Measurements from ENCODE around the gene ITGB1BP1.
"Not testable (repeated sequence)": the region's sequence is repeated elsewhere in the genome, so short reads cannot be mapped to it uniquely, and the experiment has no call there.

Gene ITGB1BP1

GRCh38 chr2:9400268-9401058 lies 22.9 kb downstream of the ITGB1BP1 start:
- DNase-seq (ENCODE audit: low read depth in 3 of 3) = no peak

- no peak for DNase-seq (ENCODE audit: low read depth in 3 of 3)
These were observed 24.2 kb downstream of the ITGB1BP1 start for GRCh38 chr2:9398881-9399780.

GRCh38 chr2:9398251-9398650 lies 25.1 kb downstream of the ITGB1BP1 start:
- not testable (repeated sequence) for DNase-seq (ENCODE audit: low read depth in 3 of 3)

- DNase-seq (ENCODE audit: low read depth in 3 of 3) = no peak
These were observed 26.1 kb downstream of the ITGB1BP1 start for GRCh38 chr2:9397201-9397600.

DNA sequence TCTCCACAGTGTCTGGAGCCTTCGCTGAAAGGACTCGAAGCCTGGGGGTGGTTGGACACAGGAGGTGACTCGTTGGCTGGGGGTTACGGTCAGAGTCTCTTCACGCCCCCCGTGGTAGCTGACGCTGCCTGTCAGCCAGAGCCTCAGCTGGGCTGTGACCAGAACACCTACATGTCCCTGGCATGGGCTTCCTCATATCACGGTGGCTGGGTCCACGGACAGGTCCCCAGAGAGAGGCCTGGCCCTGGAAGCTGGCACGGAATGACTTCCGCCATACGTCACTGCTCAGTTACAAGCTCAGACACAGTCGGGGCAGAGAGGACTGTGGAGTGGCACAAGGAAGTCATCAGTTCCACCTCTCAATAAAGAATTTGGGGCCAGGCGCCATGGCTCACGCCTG lies 28.5 kb downstream of the ITGB1BP1 start:
- DNase-seq (ENCODE audit: low read depth in 3 of 3) = no peak

DNA sequence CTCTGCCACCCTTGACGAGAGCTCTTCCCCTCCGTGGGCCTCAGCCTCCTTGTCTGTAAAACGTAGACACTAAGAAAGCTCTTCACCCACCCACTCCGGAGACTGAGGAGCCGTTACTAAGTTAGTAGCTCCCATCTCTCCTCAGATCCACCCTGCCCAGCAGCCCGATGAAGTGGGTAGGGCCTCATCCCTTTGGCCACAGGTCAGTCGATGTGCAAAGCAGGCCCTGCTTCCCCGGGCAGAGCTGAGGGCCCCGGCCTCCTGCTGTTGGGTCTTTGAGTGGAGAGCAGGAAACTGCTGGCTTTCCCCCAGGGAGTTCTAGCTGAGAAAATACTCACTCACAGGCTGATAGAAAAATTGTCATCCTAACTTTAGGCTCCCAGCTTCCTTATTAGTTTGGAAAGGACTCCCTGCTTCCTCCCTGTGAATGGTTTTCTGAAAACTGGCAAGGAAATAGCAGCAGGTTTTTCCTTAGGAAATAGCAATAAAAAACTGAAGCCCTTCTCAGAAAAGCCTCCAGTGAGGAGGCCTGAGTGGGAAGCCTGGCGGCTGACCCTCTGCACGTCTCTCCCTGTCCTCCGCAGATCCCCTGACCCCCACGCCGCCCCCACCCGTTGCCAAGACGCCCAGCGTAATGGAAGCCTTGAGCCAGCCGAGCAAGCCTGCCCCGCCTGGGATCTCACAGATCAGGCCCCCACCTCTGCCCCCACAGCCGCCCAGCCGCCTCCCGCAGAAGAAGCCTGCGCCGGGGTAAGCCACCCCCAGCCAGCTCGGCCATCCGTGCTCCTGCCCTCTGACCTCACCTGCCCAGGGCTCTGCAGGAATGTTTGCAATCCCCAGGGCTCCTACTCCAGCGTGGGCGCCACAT lies 30.2 kb downstream of the ITGB1BP1 start:
- DNase-seq (ENCODE audit: low read depth in 3 of 3) = no peak

DNA sequence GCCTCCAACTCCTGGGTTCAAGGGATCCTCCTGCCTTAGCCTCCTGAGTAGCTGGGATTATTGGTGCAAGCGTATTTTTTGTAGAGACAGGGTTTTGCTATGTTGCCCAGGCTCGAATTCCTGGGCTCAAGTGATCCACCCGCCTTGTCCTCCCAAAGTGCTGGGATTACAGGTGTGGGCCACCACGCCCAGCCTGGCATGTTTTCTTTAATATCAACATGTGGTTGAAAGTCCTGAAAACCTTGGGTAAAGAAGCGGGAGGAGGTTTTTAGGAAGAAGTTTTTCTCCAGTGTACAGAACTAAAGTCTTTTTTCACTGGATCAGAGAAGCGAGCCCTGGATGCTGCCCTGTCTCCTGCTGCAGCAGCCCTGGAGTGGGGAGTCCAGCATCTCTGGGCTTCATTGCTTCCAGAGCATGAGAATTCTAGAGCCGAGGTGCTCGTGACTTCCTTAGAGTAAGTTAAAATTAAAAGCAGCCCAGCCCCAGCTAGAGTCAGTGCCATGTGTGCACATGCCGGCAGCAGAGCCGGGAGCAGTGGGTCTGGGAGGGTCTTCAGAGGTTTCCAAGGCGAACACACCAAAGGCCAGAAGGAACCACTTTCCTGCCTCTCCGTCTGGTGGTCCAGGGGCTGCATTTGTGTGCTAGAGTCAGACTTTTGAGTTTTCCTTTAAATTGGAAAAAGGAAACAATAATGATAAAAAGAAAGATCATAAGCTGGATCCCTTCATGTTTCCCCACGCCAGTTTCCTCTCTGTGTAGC lies 31.2 kb downstream of the ITGB1BP1 start:
- no peak for DNase-seq (ENCODE audit: low read depth in 3 of 3)

- no peak for DNase-seq (ENCODE audit: low read depth in 3 of 3)
These were observed 32.3 kb downstream of the ITGB1BP1 start for GRCh38 chr2:9390991-9391390.

DNA sequence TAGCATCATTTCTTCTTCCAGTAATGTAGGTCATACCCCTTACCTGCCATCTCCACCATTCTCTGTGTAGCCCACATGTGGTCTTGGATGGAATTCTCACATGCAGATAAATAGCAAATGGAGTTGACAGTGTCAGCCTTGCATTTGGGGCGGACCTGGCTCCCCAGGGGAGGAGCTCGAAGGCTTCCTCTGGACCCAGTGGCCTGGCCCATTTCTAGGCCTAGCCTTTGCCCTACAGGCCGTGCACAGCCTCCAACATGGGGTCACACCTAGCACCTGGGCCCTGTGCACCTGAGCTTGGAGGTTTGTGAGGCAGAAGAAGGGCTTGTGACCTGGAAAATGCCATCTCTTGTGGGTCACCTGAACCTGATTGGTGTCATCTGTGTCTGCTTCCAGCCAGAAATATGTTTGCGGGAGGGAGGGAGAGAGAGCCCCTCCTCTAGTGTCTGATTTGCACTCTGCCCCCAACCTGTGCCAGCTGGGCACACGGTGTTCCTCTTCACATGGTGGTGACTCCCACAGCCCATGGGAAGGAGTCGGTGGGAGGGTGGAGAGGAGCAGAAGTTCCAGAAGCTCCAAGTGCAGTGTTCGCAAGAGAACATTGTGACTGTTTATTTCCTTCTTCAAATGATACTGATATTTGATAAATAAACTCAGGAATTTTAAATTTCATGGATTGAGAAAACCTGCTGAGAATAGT lies 33.0 kb downstream of the ITGB1BP1 start:
- no peak for DNase-seq (ENCODE audit: low read depth in 3 of 3)

- no peak for DNase-seq (ENCODE audit: low read depth in 3 of 3)
These were observed 34.1 kb downstream of the ITGB1BP1 start for GRCh38 chr2:9388950-9389911.

GRCh38 chr2:9388199-9388681 lies 35.1 kb downstream of the ITGB1BP1 start:
- DNase-seq (ENCODE audit: low read depth in 3 of 3) = no peak

GRCh38 chr2:9385841-9386240 lies 37.5 kb downstream of the ITGB1BP1 start:
- no peak for DNase-seq (ENCODE audit: low read depth in 3 of 3)

- no peak for DNase-seq (ENCODE audit: low read depth in 3 of 3)
These were observed 38.8 kb downstream of the ITGB1BP1 start for GRCh38 chr2:9384521-9384920.

DNA sequence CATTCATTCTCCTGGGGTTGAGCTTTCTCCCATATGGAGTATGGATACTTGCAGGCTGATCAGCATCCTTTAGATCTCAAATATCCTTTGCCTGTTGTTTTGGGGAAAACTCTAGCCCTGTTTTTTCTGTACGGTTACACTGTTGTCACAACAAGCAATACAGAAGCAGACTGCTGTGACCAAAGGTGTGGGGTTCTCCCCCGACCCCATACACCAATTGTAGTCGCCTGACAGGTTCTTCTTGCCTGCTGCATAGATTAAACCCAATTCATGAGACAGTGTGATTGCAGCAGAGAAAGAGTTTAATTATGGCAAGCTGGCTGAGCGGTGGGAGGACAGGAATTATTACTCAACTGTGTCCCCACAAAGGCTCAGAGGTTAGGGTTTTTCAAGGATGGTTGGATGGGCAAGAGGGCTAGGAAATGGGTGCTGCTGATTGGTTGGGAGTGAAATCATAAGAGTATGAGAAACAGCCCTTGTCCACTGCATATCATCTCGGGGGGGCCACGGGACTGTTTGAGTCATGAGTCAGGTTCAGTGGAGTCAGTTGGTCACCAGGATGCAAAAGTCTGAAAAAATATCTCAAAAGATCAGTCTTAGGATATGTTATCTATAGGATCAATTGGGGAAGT lies 40.6 kb downstream of the ITGB1BP1 start:
- DNase-seq (ENCODE audit: low read depth in 3 of 3) = no peak

DNA sequence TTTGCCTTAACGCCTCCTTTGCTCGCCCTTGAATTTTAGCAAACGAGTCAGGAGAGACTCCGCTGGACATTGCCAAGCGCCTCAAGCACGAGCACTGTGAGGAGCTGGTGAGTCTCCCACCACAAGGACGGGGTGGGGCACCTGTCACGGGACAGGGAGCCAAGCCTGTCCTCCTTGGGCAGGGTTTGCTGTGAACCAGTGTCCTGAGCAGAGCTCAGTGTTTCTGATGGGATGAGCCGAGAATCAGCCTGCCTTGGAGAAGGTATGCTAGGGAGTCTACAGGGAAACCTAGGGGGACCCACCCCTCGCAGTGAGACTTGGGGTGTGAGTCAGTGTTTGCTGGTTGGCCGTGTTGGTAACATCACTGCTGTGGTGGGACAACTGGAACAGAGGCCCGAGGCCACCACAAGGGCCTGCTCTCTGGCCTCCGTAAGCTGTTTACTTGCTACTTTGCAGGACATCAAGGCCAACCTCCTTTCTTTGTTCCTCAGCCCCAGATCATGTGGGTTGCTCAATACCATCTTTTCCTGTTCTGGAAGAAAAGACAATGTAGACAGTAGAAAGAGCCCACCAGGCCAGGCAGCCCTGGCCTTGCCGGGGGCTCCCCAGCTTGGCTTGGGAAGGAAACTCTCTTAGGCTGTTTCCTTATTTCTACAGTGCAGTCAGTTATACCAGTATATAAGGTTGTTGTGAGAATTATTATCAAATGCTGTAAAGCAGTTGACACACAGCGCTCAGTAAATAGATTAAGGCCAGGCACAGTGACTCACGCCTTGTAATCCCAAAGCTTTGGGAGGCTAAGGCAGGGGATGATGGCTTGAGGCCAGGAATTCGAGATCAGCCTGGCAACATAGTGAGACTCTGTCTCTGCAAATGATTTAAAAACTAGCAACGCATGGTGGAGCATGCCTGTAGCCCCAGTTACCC lies 42.4 kb downstream of the ITGB1BP1 start:
- no peak for DNase-seq (ENCODE audit: low read depth in 3 of 3)

GRCh38 chr2:9379391-9379755 lies 44.0 kb downstream of the ITGB1BP1 start:
- no peak for DNase-seq (ENCODE audit: low read depth in 3 of 3)
